ENCODE data around the gene SULF2. TPM values are rescaled to one million over a fixed set of nuclear protein-coding genes. Genes with fewer than 3 reads are reported as not detected.

Gene SULF2
- total RNA-seq, 1 experiment from 2014 or later: 0.69 TPM

- Histone ChIP-seq H3K36me3 (ENCODE audit: insufficient read depth, low read length, poor library complexity, severe bottlenecking) (no peaks in the 10 kb centered on the region), H3K4me3 (ENCODE audit: low read depth, low read length, poor library complexity, severe bottlenecking) (no peak overlapping the region), H3K27ac (ENCODE audit: low read depth, low read length, poor library complexity, severe bottlenecking) (no peak overlapping the region), H3K9me3 (ENCODE audit: low read depth, low read length, poor library complexity, severe bottlenecking) (no peaks in the 10 kb centered on the region), H3K4me1 (ENCODE audit: insufficient read depth, low read length, poor library complexity, severe bottlenecking) (peaks cover 12% of the 10 kb centered on the region), H3K27me3 (replicated peaks; ENCODE audit: insufficient read depth, low read depth, low read length, poor library complexity) (no peaks in the 10 kb centered on the region)
- intact Hi-C loops (cut with micrococcal nuclease; ENCODE audit: unreplicated experiment): no loop called here
- TF ChIP-seq EZH2 (IDR thresholded peaks at IDR 0.05; ENCODE audit: borderline replicate concordance, low read depth, low read length, poor library complexity, severe bottlenecking) (no peak), CTCF (conservative IDR thresholded peaks at IDR 0.05; ENCODE audit: low read depth, low read length) (no peak)
- no TSS peak for BruUV-seq (replicated peaks)
- CTCF ChIA-PET: no interaction called here
- POLR2A ChIA-PET (ENCODE audit: low non-redundant PET): no interaction called here
- no peak for DNase-seq (ENCODE audit: low spot score)
Measured at GRCh38 chr20:47760686-47761481, 24.4 kb downstream of the SULF2 start.

GRCh38 chr20:47758517-47759450 lies 26.5 kb downstream of the SULF2 start:
- TF ChIP-seq CTCF (conservative IDR thresholded peaks at IDR 0.05; ENCODE audit: low read depth, low read length): no peak
- no peak for TF ChIP-seq EZH2 (IDR thresholded peaks at IDR 0.05; ENCODE audit: borderline replicate concordance, low read depth, low read length, poor library complexity, severe bottlenecking)
- no TSS peak for BruUV-seq (replicated peaks)
- POLR2A ChIA-PET (ENCODE audit: low non-redundant PET): no interaction called here
- intact Hi-C loops (cut with micrococcal nuclease; ENCODE audit: unreplicated experiment): no loop called here
- no peak overlapping the region for H3K27ac ChIP-seq (ENCODE audit: low read depth, low read length, poor library complexity, severe bottlenecking)
- H3K36me3 ChIP-seq (ENCODE audit: insufficient read depth, low read length, poor library complexity, severe bottlenecking): no peaks in the 10 kb centered on the region
- no peak overlapping the region for H3K4me3 ChIP-seq (ENCODE audit: low read depth, low read length, poor library complexity, severe bottlenecking)
- peaks cover 12% of the 10 kb centered on the region for H3K4me1 ChIP-seq (ENCODE audit: insufficient read depth, low read length, poor library complexity, severe bottlenecking)
- no peaks in the 10 kb centered on the region for H3K27me3 ChIP-seq (replicated peaks; ENCODE audit: insufficient read depth, low read depth, low read length, poor library complexity)
- no peaks in the 10 kb centered on the region for H3K9me3 ChIP-seq (ENCODE audit: low read depth, low read length, poor library complexity, severe bottlenecking)
- CTCF ChIA-PET: no interaction called here
- DNase-seq (ENCODE audit: low spot score): no peak

- no peak overlapping the region for H3K27ac ChIP-seq (ENCODE audit: low read depth, low read length, poor library complexity, severe bottlenecking)
- peaks cover 4% of the 10 kb centered on the region for H3K4me1 ChIP-seq (ENCODE audit: insufficient read depth, low read length, poor library complexity, severe bottlenecking)
- TF ChIP-seq EZH2 (IDR thresholded peaks at IDR 0.05; ENCODE audit: borderline replicate concordance, low read depth, low read length, poor library complexity, severe bottlenecking): no peak
- no peak for TF ChIP-seq CTCF (conservative IDR thresholded peaks at IDR 0.05; ENCODE audit: low read depth, low read length)
- H3K9me3 ChIP-seq (ENCODE audit: low read depth, low read length, poor library complexity, severe bottlenecking): no peaks in the 10 kb centered on the region
- no peaks in the 10 kb centered on the region for H3K36me3 ChIP-seq (ENCODE audit: insufficient read depth, low read length, poor library complexity, severe bottlenecking)
- intact Hi-C loops (cut with micrococcal nuclease; ENCODE audit: unreplicated experiment): no loop called here
- DNase-seq (ENCODE audit: low spot score): no peak
- ChIA-PET CTCF (no interaction called here), POLR2A (ENCODE audit: low non-redundant PET) (no interaction called here)
- no peak overlapping the region for H3K4me3 ChIP-seq (ENCODE audit: low read depth, low read length, poor library complexity, severe bottlenecking)
- no TSS peak for BruUV-seq (replicated peaks)
- H3K27me3 ChIP-seq (replicated peaks; ENCODE audit: insufficient read depth, low read depth, low read length, poor library complexity): no peaks in the 10 kb centered on the region
Measured at GRCh38 chr20:47757145-47758035, 27.9 kb downstream of the SULF2 start.
